SH-SY5Y (cell line): ENCODE data around the gene ETFRF1.

Experiments used
- GATA2 ChIP-seq: IDR thresholded peaks from 2 replicates; pipeline ENCODE4 v1.6.1; 2011; ENCODE audit warnings: mild to moderate bottlenecking, low read depth, low read length
- GATA3 ChIP-seq: IDR thresholded peaks from 2 replicates; pipeline ENCODE4 v1.6.1; 2011; ENCODE audit warnings: low read depth, mild to moderate bottlenecking, low read length, moderate library complexity

- TF ChIP-seq GATA2 (no peak), GATA3 (no peak)
Measured at GRCh38 chr12:25195056-25195971, at the start of gene ETFRF1, which contains the start of gene DNAI7.
